CD14-positive monocyte (primary cell): ENCODE data around the gene GOLGA5. TPM values are rescaled to one million over a fixed set of nuclear protein-coding genes. Genes with fewer than 3 reads are reported as not detected.
A peak's percentile ranks its signal among the peaks of the same experiment; 100 is the strongest.

Experiments used
- DNase-seq, 3 donors: peaks; one replicate each; pipeline ENCODE4 v3.0.0-alpha.2; 2011 to 2022
- H2AFZ ChIP-seq: 2 replicates; pipeline ENCODE4 v1.6.0; 2012; ENCODE audit warnings: mild to moderate bottlenecking, low read depth, low read length, inconsistent platforms; ENCODE audit not compliant: insufficient read depth, poor library complexity, severe bottlenecking
- H3K27ac ChIP-seq, 2 donors: 1 replicate in 1 of 2; 2 replicates in 1 of 2; pipeline ENCODE4 v1.5.1; 2012 to 2013; ENCODE audit warnings: low read length in 2 of 2, control low read depth in 1 of 2, inconsistent platforms in 1 of 2, low read depth in 1 of 2, mild to moderate bottlenecking in 1 of 2
- H3K27me3 ChIP-seq, 2 donors: one replicate each; pipeline versions ENCODE4 v1.6.0 to v1.6.1; 2011 to 2013; ENCODE audit warnings: low read length in 2 of 2; ENCODE audit not compliant: control insufficient read depth in 2 of 2, insufficient read depth in 2 of 2
- H3K36me3 ChIP-seq, 2 donors: replicated peaks in 1 of 2; 1 replicate in 1 of 2; 2 replicates in 1 of 2; pipeline versions ENCODE4 v1.5.1 to v1.6.1; 2012 to 2013; ENCODE audit warnings: low read length in 2 of 2, control low read depth in 1 of 2, inconsistent platforms in 1 of 2, mild to moderate bottlenecking in 1 of 2; ENCODE audit not compliant: insufficient read depth in 2 of 2, control insufficient read depth in 1 of 2
- H3K4me1 ChIP-seq, 2 donors: 1 replicate in 1 of 2; 2 replicates in 1 of 2; pipeline versions ENCODE4 v1.5.1 to v1.6.1; 2012 to 2013; ENCODE audit warnings: low read length in 2 of 2, control low read depth in 1 of 2, inconsistent platforms in 1 of 2, mild to moderate bottlenecking in 1 of 2, moderate library complexity in 1 of 2; ENCODE audit not compliant: insufficient read depth in 2 of 2, control insufficient read depth in 1 of 2
- H3K4me2 ChIP-seq: replicated peaks from 2 replicates; pipeline ENCODE3; 2012; ENCODE audit warnings: low read length, moderate library complexity, mild to moderate bottlenecking; ENCODE audit not compliant: poor library complexity, severe bottlenecking; ENCODE audit errors: extremely low read depth
- H3K4me3 ChIP-seq, 3 experiments: fragments of 200-600 bp in 1 of 3; sonication (generic) in 1 of 3; replicated peaks in 1 of 3; 1 replicate in 2 of 3; 2 replicates in 1 of 3; pipeline ENCODE4 v1.5.1; 2011 to 2013; ENCODE audit warnings: low read length in 3 of 3, mild to moderate bottlenecking in 3 of 3, control low read depth in 2 of 3, low read depth in 2 of 3, inconsistent platforms in 1 of 3, moderate library complexity in 1 of 3
- H3K79me2 ChIP-seq: 2 replicates; pipeline ENCODE4 v1.6.0; 2012; ENCODE audit warnings: mild to moderate bottlenecking, control low read depth, inconsistent platforms, low read length, moderate library complexity; ENCODE audit not compliant: insufficient read depth
- H3K9ac ChIP-seq: 2 replicates; pipeline ENCODE4 v1.6.0; 2017; ENCODE audit warnings: low read length, mild to moderate bottlenecking; ENCODE audit not compliant: insufficient read depth, poor library complexity, severe bottlenecking
- H3K9me3 ChIP-seq, 2 donors: replicated peaks in 1 of 2; 1 replicate in 1 of 2; 2 replicates in 1 of 2; pipeline versions ENCODE4 v1.5.1 to v1.6.1; 2012 to 2013; ENCODE audit warnings: low read length in 2 of 2, control low read depth in 1 of 2; ENCODE audit not compliant: control insufficient read depth in 1 of 2, insufficient read depth in 1 of 2
- H4K20me1 ChIP-seq: 2 replicates; pipeline ENCODE4 v1.6.0; 2012; ENCODE audit warnings: mild to moderate bottlenecking, low read length, control low read depth, moderate library complexity; ENCODE audit not compliant: insufficient read depth
- H3K27ac Mint-ChIP-seq, 7 donors: one replicate each; pipeline ENCODE4 v1.8.0; 2020; ENCODE audit warnings: mild to moderate bottlenecking in 7 of 7, mixed read lengths in 7 of 7, moderate library complexity in 6 of 7, inconsistent platforms in 2 of 7
- H3K27me3 Mint-ChIP-seq, 3 donors: one replicate each; pipeline ENCODE4 v1.8.0; 2021 to 2022; ENCODE audit warnings: low read depth in 3 of 3, mild to moderate bottlenecking in 3 of 3, mixed read lengths in 3 of 3, moderate library complexity in 3 of 3, inconsistent platforms in 1 of 3
- H3K36me3 Mint-ChIP-seq, 2 donors: one replicate each; pipeline ENCODE4 v1.8.0; 2020; ENCODE audit warnings: mixed read lengths in 2 of 2, inconsistent platforms in 1 of 2, mild to moderate bottlenecking in 1 of 2
- H3K4me1 Mint-ChIP-seq: one replicate; pipeline ENCODE4 v1.8.0; 2020; ENCODE audit warnings: mild to moderate bottlenecking, mixed read lengths
- H3K4me3 Mint-ChIP-seq, 2 donors: one replicate each; pipeline ENCODE4 v1.8.0; 2020; ENCODE audit warnings: mild to moderate bottlenecking in 2 of 2, mixed read lengths in 2 of 2, moderate library complexity in 1 of 2
- H3K9me3 Mint-ChIP-seq, 7 donors: one replicate each; pipeline ENCODE4 v1.8.0; 2020 to 2022; ENCODE audit warnings: mixed read lengths in 7 of 7, mild to moderate bottlenecking in 6 of 7, moderate library complexity in 6 of 7, inconsistent platforms in 2 of 7
- CTCF ChIP-seq: fragments of 200-600 bp; IDR thresholded peaks from one replicate; pipeline ENCODE4 v1.8.0; 2022; ENCODE audit warnings: antibody characterized with exemption, mild to moderate bottlenecking
- WGBS: methylation state at CpG from one replicate; pipeline ENCODE4 v1.1.5; 2013; ENCODE audit warnings: missing lambda C conversion rate; ENCODE audit not compliant: insufficient coverage; 5-methylcytosine and 5-hydroxymethylcytosine counted together
- intact Hi-C, 2 donors: fragments of 100-400 bp; cut with micrococcal nuclease; formaldehyde crosslinking; loops; one replicate each; pipeline versions ENCODE4 v1.15.0 to v1.15.1; 2023
- polyA plus RNA-seq, 3 donors: library from polyadenylated mRNA; depleted of rRNA in 1 of 3; unstranded in 2 of 3; stranded (reverse) in 1 of 3; fragments of 300-500 nt in 2 of 3; fragments of >200 nt in 1 of 3; fragmentation: Illumina TruSeq in 2 of 3; gene quantifications; 1 replicate in 2 of 3; 2 replicates in 1 of 3; pipeline ENCODE4 v1.2.3, GENCODE V29; 2012 to 2021

GOLGA5 gene
- polyA plus RNA-seq, 3 donors: 12.4 to 19.0 (median 16.3) TPM

GRCh38 chr14:92863286-92864080 lies 69.4 kb downstream of the GOLGA5 start:
- Mint-ChIP-seq H3K27me3 (peaks cover 1 to 7% (median 6%) of the 10 kb centered on the region in 3 donors), H3K4me3 (no peak overlapping the region), H3K9me3 (peaks cover 0 to 10% (median 4%) of the 10 kb centered on the region in 7 donors), H3K4me1 (no peaks in the 10 kb centered on the region), H3K36me3 (no peaks in the 10 kb centered on the region), H3K27ac (peak overlapping the region in 3 of 7 donors; percentile 45 to 71 (median 57))
- Histone ChIP-seq H4K20me1 (no peaks in the 10 kb centered on the region), H3K4me1 (no peaks in the 10 kb centered on the region), H3K4me3 (no peak overlapping the region), H3K9me3 (peaks cover 0 to 4% of the 10 kb centered on the region in 2 donors), H3K79me2 (no peaks in the 10 kb centered on the region), H3K9ac (no peak overlapping the region), H2AFZ (no peak overlapping the region), H3K36me3 (no peaks in the 10 kb centered on the region), H3K4me2 (no peak overlapping the region), H3K27me3 (no peaks in the 10 kb centered on the region), H3K27ac (no peak overlapping the region)
- TF ChIP-seq CTCF: no peak
- no peak for DNase-seq
- WGBS: 75% methylated on average over 2 of the region's 6 CpGs
- intact Hi-C loops: no loop called here

GRCh38 chr14:92865674-92866073 lies 71.6 kb downstream of the GOLGA5 start:
- Histone ChIP-seq H3K4me1 (no peaks in the 10 kb centered on the region), H3K27me3 (no peaks in the 10 kb centered on the region)
- H3K9me3 Mint-ChIP-seq: peaks cover 0 to 10% (median 4%) of the 10 kb centered on the region in 7 donors

More at GRCh38 chr14:92865674-92866073, 71.6 kb downstream of the GOLGA5 start:
- Mint-ChIP-seq H3K36me3 (no peaks in the 10 kb centered on the region), H3K4me1 (no peaks in the 10 kb centered on the region), H3K4me3 (no peak overlapping the region), H3K27ac (no peak overlapping the region), H3K27me3 (peaks cover 1 to 9% (median 5%) of the 10 kb centered on the region in 3 donors)
- Histone ChIP-seq H4K20me1 (no peaks in the 10 kb centered on the region), H2AFZ (no peak overlapping the region), H3K4me2 (no peak overlapping the region), H3K9me3 (peaks cover 0 to 4% of the 10 kb centered on the region in 2 donors), H3K79me2 (no peaks in the 10 kb centered on the region), H3K27ac (no peak overlapping the region), H3K36me3 (no peaks in the 10 kb centered on the region), H3K9ac (no peak overlapping the region), H3K4me3 (no peak overlapping the region)
- TF ChIP-seq CTCF: no peak
- DNase-seq: no peak
- no CpG with 5 or more reads among the region's 1 CpG for WGBS
- intact Hi-C loops: no loop called here
